ENCODE measurements around the gene RBM5.
"Not testable (repeated sequence)": the region's sequence is repeated elsewhere in the genome, so short reads cannot be mapped to it uniquely, and the experiment has no call there.

Gene RBM5

DNA sequence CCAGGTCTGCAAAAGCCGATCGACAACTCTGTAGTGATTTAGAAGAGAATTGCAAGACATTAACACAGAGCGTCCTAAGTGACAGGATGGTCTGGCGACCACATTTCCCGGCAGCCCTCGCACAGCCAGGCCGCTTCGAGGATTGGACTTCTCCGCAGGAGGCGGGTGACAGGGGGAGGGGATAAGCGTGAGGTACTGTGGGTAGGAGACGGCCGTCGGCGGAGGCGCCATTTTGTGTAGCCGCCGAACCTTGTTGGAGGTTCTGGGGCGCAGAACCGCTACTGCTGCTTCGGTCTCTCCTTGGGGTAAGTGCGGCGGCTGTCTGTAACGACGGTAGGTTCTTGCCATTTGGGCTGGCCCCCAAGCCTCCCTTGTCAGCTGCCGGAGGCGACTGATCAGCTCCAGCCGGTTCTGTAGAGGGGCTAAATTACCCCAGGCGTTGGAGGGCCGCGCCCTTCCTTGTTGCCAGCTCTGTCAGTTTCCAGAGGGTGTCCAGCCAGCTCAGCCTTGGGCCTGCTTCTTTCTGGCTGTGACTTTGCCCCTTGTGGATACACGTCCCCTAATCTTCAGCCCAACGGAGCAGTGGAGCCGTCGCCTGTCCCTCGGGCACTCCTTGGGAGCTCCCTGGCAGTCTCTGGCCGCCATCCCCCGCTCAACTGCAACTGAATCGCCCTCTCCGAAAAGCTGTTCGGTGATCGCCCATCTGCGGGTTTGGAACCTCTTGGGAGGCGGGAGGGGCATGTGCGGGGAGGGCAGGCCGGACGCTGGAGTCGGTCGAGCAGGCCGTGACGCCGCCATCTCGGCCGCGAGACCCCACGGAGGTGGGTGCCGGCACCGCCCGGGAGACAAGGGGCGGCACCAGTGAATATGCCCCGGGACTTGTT lies at the start of gene RBM5:
TSS of gene RBM5 (plus strand) at position 195 of the 884 bp plus-strand sequence. CDS start 1,516 bp downstream, outside the sequence.
- peak; percentile 78 to 89 (median 84) for DNase-seq

DNA sequence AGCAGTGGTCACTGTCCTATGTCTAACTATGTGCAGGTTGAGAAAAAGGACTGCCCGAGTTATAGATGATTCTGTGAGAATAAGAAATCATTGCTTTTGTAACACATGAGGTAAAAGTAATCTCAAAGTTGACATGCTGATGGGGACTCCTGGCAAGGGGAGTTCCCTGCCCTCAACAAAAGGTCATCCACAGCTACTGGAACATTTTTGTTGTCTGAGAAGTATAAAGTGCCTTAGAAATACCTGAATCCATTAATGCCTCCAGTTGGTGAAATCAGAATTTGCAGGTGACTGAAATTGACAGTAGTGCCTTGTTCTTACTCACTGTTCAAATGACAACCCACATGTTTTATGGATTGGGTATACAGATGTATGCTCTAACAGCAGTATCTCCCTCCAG lies 43.7 kb upstream of the RBM5 start:
- DNase-seq: no peak

DNA sequence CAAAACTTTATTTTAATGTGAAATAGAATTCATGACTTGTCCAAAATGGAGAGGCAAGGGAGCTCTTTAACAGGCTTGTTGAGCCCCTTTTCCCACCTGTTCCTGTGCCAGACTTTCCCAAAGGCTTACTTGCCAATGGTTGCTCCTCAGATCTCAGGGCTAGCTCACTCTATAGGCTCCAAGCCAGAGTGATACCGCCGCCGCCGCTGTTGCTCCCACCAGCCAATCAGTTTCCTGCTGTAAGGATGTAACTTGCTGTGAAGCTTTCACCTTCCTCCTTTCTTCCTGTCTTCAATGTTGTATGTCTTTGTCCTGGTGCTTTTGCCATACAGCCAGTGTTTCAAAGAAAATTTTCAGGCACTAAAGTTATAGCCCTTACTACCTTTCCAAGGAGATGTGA lies 41.3 kb upstream of the RBM5 start:
- DNase-seq: no peak

DNA sequence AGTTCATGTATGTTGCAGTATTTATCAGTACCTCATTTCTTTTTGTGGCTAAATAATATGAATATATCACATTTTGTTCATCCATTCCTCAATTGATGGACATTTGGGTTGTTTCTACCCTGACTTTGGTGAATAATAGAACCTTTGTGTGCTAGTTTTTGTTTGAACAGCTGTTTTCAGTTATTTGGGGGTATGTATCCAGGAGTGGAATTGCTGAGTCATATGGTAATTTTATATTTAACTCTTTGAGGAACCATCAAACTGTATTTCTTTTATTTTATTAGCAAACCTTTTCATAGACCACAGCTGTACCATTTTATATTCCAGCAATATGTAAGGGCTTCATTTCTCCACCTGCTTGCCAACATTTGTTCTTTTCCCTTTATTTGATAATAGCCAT lies 38.4 kb upstream of the RBM5 start:
- DNase-seq: no peak

DNA sequence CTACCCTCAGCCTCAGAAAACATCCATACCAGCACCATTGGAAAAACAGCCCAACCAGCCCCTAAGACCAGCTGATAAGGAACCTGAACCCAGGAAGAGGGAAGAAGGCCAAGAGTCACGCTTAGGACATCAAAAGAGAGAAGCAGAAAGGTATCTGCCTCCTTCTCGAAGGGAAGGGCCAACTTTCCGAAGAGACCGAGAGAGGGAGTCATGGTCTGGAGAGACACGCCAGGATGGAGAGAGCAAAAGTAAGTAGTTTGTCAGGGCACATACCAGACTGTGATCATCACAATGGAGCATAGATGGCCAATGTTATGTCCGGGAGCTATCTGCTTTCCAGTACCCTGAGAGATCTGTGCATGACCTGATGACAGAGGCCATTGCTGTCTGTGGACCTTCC lies 31.0 kb upstream of the RBM5 start:
- DNase-seq: no peak

DNA sequence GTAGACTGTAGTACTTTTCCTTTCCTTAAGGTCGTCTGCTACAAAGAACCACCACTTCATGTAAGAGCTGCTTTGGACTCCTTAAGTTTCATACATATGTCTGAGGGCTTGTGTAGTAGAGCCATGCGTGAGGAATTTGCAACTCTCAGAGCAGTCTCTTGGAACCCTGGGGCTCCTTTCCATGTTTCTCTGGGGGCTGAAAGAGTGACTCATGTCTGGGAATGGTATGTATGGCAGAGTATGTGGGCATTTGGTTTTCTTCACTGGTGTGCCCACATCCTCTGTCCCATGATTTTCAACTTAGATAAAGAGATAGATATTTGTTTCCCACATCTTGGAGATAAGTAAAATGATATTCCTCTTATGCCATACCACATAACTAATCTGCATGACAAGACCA lies 20.6 kb upstream of the RBM5 start:
- DNase-seq: no peak

DNA sequence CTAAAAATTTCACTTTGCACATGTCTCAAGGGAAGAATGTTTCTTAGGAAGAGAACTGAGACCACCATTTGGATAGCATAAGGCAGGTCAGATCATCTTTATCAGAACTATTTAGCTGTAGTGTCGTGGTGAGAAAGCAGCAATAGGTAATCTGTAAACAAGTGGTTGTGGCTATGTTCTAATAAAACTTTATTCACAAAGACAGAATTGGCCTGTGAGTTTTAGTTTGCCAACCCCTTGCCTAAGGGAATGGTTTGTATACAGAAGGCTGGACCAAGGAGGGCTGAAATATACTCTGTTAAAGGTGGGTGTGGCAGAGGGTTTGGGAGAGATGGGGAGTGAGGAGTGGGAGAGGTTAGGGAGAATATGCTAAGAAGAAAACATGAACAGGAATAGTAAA lies 10.6 kb upstream of the RBM5 start:
- DNase-seq: no peak

DNA sequence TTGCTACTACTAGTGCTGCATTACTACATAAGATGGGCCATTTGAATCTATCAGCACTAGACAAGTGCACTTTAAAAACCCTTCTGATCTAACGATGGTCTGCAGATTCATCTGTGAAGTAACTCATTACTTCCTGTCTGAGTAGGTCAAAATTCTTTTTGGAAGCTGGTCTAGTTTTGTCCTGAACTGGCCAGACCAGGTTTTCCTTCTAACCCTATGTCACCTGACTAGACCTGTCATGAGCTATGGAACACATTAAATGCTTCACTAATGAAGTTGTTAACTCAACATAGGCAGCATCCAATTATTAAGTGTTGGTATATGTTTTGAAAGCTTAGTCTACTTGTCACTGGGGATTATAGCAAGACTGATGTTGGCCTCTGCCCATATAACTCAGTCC lies 10.1 kb upstream of the RBM5 start:
- no peak for DNase-seq

DNA sequence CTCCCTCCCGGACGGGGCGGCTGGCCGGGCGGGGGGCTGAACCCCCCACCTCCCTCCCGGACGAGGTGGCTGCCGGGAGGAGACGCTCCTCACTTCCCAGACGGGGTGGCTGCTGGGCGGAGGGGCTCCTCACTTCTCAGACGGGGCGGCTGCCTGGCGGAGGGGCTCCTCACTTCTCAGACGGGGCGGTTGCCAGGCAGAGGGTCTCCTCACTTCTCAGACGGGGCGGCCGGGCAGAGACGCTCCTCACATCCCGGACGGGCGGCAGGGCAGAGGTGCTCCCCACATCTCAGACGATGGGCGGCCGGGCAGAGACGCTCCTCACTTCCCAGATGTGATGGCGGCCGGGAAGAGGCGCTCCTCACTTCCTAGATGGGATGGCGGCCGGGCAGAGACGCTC lies 3.8 kb upstream of the RBM5 start:
- DNase-seq: not testable (repeated sequence)

DNA sequence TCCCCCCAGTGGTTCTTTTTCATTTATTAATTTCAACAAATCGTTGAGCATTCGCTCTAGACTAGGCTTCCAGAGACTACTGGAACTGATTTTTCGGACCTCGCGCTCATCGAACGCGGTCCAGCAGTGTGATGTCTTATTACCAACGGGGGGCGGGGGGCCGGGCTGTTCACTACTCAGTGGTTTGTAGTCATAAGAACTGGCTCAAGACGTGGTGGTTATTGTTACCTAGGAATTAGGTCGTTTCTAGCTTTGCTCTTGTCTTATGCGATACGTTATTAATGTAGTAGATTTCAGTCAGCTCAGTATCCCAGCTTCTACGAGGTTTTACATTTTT lies 858 bp downstream of the RBM5 start:
- no peak for DNase-seq

DNA sequence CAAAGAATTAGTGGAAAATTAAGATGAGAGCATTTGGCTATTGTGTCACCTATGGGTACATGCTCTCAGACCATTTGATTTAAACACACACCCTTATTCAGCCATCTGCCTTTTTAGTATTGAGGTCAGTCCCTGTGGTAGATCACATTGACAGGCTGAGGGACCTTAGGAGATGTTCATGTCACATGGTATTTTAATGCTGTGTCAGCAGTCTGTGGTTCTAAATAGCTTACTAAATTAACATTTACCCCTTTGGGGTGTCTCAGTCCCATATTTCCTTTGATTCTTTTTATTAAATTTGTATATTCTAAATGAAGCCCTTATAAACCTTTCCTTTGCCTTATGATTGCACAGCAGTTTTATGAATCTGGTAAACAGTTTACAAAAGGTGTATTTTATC lies 2.3 kb downstream of the RBM5 start:
- no peak for DNase-seq

DNA sequence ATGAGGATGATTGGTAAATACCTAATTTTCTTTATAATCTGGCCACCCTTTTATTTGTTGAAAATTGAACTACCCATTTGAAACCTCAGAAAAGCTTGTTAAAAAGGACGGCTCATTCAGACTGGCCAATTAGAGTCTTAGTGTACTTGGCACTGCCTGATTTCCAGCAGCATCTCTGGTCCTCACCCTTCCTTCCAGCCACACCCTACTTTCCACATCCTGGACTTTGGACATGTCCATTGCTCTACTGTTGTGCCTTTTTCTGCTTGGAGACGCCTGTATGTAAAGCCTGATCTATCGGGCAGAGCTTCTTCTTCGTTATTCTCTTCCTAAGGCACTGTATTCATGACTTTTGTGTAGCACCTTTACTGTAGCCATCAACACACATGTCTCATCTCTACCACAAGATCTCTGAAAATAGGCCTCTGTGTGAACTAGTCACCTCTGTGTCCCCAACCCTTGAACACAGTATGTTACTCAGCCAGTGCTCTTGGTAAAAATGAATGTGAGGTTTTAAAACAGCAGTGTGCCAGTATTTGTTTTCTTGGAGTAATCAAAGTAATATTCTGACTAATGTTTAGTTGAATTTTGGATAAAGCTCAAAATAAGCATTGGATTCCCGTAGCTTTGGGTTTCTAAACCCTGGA lies 6.8 kb downstream of the RBM5 start:
- DNase-seq: no peak

DNA sequence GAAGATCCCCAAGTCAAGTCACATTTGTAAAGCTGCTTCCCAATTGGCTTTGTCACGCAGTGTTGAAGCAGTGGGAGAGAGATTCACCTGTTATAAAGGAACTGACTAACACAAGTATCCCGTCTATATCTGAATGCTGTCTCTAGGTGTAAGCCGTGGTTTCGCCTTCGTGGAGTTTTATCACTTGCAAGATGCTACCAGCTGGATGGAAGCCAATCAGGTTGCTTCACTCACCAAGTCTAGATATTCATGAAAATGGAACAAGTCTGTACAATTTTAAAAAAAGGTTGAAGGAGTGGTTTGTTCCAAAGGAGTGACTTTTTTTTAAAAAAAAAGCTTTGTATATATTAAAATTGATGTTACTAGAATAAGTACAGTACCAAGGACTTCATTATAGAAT lies 11.7 kb downstream of the RBM5 start:
- DNase-seq: no peak

DNA sequence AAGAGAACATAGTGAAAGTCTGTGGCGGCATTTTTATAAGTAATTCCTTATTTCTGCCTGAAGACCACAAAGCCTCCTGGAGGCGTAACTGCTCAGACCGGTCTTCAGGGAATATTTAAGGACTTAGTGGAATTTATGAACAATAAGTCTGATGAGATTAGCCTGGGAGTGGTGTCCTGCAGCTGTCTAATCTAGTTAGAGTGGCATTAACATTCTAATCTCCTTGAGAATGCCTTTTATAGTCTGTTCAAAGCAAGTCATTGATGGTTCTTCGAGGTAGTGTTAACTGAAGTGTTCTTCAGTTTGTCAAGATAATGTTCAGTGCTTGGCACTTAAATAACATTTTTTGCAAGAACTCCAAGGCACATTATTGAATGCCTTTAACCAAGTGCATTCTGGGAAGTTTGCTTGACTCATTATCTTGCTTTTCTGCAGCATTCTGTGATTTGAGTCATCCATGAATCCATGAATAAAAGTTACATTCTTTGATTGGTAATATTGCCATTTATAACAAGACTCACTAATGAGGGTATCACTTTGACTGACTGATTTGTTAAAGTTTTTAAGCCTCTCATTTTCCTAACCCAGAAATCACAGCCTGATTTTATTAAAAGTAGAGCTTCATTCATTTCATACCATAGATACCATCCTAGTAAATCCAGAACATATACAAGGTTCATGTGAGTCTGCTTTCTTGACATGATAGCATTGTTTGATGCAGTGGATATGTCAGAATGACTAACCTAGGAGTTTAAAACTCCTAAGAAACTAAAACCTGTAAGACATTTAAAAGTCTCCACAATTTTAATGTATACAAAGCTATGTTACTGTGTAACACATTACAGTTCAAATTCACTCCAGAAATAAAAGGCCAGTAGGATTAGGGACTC lies 12.5 kb downstream of the RBM5 start:
- no peak for DNase-seq

DNA sequence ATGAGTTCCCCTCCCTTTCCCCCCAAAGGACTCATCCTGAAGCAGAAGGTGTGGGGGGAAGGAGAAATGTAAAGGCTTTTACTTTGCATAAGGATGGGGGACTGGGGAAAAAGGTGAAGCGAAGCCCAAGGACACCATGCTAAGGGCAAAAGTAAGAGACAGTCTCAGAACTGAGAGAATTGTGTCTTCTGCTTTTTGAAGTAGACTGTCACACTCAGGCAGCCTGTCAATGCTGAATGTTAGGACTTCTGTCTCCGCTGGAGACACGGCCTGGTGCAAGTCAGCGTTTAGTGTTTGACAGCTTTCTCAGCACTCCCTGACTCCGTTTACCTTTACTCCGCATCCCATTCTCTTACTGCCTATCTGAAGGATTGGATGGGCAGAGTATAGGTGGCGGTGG lies 13.8 kb downstream of the RBM5 start:
- no peak for DNase-seq

DNA sequence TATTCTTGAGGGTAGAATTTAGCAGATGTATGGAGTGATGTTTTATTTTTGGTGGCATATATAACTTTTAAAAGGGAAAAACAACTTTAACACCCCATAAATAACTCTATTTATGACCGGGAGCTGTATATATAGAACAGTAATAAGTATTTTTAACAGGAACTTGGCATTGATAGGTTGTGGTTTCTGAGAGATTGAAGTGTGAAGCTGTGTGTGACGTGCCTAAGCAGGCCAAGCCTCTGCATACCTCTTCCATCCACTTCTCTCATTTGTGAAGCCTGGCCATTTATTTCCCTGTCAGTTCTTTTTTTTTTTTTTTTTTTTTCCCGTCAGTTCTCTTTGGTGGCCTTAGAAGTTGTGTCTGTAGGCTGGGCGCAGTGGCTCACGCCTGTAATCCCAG lies 23.0 kb downstream of the RBM5 start:
- no peak for DNase-seq

DNA sequence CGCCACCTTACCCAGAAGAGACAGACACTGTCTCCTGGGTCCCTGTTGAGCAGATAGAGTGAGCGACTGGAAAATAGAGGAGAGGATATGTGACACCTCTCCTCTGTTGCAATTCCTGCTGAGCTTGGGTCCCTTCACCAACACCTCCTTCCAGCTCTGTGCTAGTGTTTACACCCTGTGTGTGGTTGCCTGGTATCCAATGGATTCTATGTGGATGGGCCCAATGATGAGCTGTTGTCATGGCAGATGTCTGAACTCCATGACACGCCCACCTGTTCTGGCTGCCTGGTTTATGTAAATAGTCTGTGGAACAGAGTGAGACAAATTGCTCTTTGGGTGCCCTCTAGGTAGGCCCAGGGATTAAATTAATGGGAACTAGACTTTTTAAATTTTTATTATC lies 23.7 kb downstream of the RBM5 start:
- DNase-seq: no peak

DNA sequence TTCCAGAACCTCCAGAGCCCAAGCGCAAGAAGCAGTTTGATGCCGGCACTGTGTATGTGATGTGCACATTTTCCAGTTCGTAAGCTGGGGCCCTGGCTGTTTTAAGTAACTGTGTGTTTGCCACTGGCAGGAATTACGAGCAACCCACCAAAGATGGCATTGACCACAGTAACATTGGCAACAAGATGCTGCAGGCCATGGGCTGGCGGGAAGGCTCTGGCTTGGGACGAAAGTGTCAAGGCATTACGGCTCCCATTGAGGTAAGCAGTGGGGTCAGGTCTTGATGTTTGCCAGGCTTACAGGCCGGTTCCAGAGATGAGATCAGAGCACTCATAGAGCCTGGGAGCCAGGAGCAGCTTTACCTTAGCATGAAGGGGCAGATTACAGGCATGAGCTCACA lies 28.4 kb downstream of the RBM5 start:
- DNase-seq: no peak

DNA sequence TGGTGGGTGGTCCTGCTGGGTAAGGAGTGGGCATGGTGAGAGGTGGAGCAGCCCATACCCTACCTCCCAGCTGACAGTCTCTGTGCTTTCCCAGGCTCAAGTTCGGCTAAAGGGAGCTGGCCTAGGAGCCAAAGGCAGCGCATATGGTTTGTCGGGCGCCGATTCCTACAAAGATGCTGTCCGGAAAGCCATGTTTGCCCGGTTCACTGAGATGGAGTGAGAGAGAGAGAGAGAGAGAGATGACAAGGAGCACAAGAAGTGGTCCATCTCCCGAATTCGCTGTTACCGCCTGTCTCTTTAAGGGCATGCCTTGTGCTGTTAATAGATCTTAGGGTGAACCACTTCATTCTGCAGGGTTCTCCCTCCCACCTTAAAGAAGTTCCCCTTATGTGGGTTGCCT lies 29.5 kb downstream of the RBM5 start:
- DNase-seq: no peak

DNA sequence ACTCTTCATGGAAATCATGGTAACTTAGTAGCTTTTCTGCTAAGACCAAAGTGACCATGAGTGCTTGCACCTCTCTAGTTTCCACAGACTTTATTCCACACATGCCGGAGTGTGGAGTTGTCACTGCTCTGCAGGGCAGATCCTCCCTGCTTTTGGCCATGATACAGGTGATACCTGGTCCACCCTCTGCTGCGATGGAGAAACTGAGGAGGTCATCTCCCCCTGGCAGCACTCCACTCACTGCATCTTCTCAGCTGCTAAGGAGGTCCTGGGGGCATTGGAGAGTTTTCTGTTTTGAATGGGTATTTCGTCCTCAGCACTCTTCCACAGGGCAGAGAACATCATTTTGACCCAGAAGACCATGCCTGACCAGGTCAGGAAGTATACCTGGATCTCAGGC lies 31.1 kb downstream of the RBM5 start:
- DNase-seq: no peak

DNA sequence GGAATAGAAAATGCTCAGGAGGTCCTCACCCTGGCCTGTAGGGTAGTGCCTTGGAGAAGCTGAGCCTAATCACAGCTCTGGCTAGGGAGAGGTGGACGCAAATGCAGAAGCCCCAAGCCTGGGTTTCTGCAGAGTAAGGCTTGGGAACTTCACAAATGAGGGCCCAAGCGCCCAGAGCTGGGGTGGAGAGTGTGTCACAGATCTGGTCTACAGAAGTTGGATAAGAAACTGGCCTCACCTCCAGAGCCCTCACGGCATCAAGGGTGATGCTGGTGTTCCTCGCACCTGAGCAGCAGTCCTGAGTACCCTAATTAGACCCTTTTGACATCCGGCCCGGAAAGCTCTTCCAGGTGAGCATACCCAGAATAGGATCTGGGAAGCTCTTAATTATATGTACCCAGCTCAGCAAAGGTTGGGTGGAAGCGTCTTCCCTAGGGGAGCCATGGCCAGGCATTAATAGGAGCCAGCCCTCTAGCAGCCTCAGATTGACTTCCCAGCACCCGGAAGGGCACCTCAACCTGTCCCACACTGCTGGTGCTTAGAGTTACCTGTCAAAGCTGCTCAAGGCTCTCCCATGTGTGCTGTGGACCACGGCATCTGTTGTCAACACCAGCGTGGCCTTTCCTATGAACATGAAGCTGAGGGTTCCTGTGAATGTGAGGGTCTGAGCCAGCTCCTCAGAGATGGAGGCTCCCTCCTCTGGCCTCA lies 31.8 kb downstream of the RBM5 start:
- no peak for DNase-seq

DNA sequence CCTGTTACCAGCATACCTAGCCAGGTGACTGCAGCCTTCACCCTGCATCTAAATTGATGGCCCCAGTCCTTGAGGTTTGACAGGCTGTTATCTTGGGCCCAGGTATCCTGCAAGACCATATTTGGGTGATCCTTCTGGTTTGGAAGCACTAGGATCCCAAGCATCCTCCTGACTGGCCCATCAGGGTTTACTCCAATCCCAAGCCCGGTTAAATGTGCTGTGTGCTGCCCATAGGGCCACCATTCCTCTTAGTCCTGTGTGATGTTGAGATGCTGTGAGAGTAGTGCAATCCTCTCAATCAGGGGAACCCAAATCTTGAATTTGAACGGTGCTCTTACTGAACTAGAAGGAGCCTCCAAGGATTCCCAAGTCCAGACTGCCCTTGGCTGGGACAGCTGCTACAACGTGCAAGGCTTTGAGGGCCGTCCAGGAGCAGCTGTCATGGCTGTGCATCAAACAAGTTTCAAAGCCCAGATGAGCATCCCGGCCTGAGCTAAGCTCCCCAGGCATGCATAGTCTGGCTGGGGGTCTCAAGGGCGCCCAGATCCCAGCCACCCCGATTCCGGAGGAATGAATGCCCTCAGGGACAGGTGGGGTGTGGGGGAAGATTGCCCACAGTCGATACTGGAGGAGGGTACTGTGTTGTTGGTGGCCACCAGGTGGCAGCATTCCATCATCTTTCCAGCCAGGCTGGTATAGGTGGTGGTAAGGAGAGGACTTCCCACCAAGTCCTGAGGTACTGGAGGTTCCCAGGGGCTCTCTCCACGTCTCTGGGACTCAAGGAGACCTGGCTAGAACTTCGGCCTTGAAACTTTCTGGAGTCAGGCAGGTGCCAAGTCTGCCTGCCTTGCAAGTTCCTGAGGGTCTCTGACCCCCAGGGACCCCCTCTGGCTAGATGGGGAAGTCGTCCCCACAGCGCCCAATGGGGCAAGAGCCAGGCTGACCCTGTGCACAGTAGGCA lies 32.6 kb downstream of the RBM5 start:
- DNase-seq: peak; percentile 29 to 67 (median 54)
